Activated naive CD8-positive, alpha-beta T cell (primary cell): ENCODE measurements around the gene XPNPEP1.
A peak's percentile ranks its signal among the peaks of the same experiment; 100 is the strongest.

Source experiments
- H3K27ac Mint-ChIP-seq: one replicate; pipeline ENCODE4 v1.8.0; 2021; ENCODE audit warnings: mixed read lengths
- H3K27me3 Mint-ChIP-seq: one replicate; pipeline ENCODE4 v1.8.0; 2021; ENCODE audit warnings: mixed read lengths
- H3K36me3 Mint-ChIP-seq: one replicate; pipeline ENCODE4 v1.8.0; 2021; ENCODE audit warnings: mixed read lengths
- H3K4me1 Mint-ChIP-seq: one replicate; pipeline ENCODE4 v1.8.0; 2021; ENCODE audit warnings: low read depth, mixed read lengths
- H3K4me3 Mint-ChIP-seq: one replicate; pipeline ENCODE4 v1.8.0; 2021; ENCODE audit warnings: mild to moderate bottlenecking, mixed read lengths
- H3K9me3 Mint-ChIP-seq: one replicate; pipeline ENCODE4 v1.8.0; 2021; ENCODE audit warnings: low read depth, mixed read lengths

The XPNPEP1 gene

GRCh38 chr10:109958059-109958458, 34.7 kb upstream of the XPNPEP1 start:
- H3K4me1 Mint-ChIP-seq, result peaks cover 17% of the 10 kb centered on the region
- no peak overlapping the region for H3K27ac Mint-ChIP-seq
- no peaks in the 10 kb centered on the region for H3K9me3 Mint-ChIP-seq
- no peaks in the 10 kb centered on the region for H3K36me3 Mint-ChIP-seq
- H3K4me3 Mint-ChIP-seq, result no peak overlapping the region
- no peaks in the 10 kb centered on the region for H3K27me3 Mint-ChIP-seq

- H3K27ac Mint-ChIP-seq, result no peak overlapping the region
- H3K27me3 Mint-ChIP-seq, result no peaks in the 10 kb centered on the region
- H3K4me1 Mint-ChIP-seq, result peaks cover 17% of the 10 kb centered on the region
- no peak overlapping the region for H3K4me3 Mint-ChIP-seq
- no peaks in the 10 kb centered on the region for H3K9me3 Mint-ChIP-seq
- H3K36me3 Mint-ChIP-seq, result no peaks in the 10 kb centered on the region
Measured at GRCh38 chr10:109957092-109957797, 33.9 kb upstream of the XPNPEP1 start.

DNA sequence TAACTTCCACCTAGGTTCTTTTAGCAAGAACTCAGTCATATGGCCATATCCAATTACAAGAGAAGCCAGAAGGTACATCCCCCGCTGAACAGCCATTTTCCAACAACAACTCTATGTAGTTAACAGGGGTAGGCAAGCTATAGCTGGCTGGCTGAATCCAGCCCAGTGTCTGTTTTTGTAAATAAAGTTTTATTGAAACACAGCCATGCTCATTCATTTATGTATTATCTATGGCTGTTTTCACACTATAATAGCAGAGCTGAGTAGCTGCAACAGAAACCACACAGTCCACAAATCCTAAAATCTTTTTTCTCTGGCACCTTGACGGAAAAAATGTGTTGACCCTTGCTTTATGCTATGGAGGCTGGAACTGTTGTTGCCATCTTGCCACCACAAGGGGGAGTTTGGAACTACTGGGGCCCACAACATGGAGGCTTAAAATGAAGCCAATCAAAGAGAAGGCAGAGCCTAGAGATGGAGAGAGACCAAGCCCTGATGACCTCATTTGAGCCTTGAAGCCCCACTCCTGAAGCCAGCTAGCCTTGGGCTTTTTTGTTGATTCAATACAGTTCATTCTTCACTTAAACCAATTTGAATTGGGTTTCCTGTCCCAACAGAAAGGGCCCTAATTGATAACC, 33.3 kb upstream of the XPNPEP1 start:
- peaks cover 17% of the 10 kb centered on the region for H3K4me1 Mint-ChIP-seq
- H3K27ac Mint-ChIP-seq, result no peak overlapping the region
- no peaks in the 10 kb centered on the region for H3K9me3 Mint-ChIP-seq
- no peaks in the 10 kb centered on the region for H3K36me3 Mint-ChIP-seq
- no peak overlapping the region for H3K4me3 Mint-ChIP-seq
- H3K27me3 Mint-ChIP-seq, result no peaks in the 10 kb centered on the region

GRCh38 chr10:109953766-109954165, 30.5 kb upstream of the XPNPEP1 start:
- Mint-ChIP-seq H3K27me3 (no peaks in the 10 kb centered on the region), H3K4me1 (peaks cover 17% of the 10 kb centered on the region), H3K36me3 (no peaks in the 10 kb centered on the region), H3K9me3 (no peaks in the 10 kb centered on the region), H3K4me3 (no peak overlapping the region), H3K27ac (no peak overlapping the region)

- Mint-ChIP-seq H3K27ac (no peak overlapping the region), H3K4me1 (peaks cover 17% of the 10 kb centered on the region), H3K36me3 (no peaks in the 10 kb centered on the region), H3K4me3 (no peak overlapping the region), H3K27me3 (no peaks in the 10 kb centered on the region), H3K9me3 (no peaks in the 10 kb centered on the region)
Measured at GRCh38 chr10:109952526-109952925, 29.2 kb upstream of the XPNPEP1 start.

- H3K36me3 Mint-ChIP-seq, result no peaks in the 10 kb centered on the region
- no peak overlapping the region for H3K27ac Mint-ChIP-seq
- peaks cover 1% of the 10 kb centered on the region for H3K4me1 Mint-ChIP-seq
- no peak overlapping the region for H3K4me3 Mint-ChIP-seq
- H3K27me3 Mint-ChIP-seq, result no peaks in the 10 kb centered on the region
- no peaks in the 10 kb centered on the region for H3K9me3 Mint-ChIP-seq
Measured at GRCh38 chr10:109947111-109947920, 24.0 kb upstream of the XPNPEP1 start.

DNA sequence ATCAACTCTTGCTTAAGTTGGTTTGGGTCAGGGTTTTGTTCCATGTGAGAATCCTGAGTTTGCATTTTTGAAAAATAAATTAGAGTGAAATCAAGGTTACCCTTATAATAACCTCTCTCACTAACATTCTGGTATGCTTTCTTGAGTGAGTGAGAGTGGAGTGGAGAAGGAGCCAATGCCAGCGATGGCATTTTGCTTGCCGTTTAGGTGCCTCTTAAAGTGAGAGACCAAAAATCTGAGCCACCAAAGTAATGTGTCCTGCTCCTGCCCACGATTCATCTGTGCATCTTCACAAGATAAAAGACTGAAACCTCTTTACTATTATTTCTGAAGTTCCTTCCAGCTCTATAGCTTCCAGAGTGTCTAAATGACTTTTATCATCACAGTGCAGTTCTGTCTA, 23.4 kb upstream of the XPNPEP1 start:
- no peaks in the 10 kb centered on the region for H3K9me3 Mint-ChIP-seq
- H3K27me3 Mint-ChIP-seq, result no peaks in the 10 kb centered on the region
- H3K36me3 Mint-ChIP-seq, result no peaks in the 10 kb centered on the region
- no peak overlapping the region for H3K27ac Mint-ChIP-seq
- H3K4me1 Mint-ChIP-seq, result peaks cover 1% of the 10 kb centered on the region
- no peak overlapping the region for H3K4me3 Mint-ChIP-seq

- Mint-ChIP-seq H3K27me3 (no peaks in the 10 kb centered on the region), H3K9me3 (no peaks in the 10 kb centered on the region), H3K4me3 (no peak overlapping the region), H3K4me1 (peaks cover 3% of the 10 kb centered on the region), H3K36me3 (no peaks in the 10 kb centered on the region), H3K27ac (no peak overlapping the region)
Measured at GRCh38 chr10:109945473-109946177, 22.3 kb upstream of the XPNPEP1 start.

DNA sequence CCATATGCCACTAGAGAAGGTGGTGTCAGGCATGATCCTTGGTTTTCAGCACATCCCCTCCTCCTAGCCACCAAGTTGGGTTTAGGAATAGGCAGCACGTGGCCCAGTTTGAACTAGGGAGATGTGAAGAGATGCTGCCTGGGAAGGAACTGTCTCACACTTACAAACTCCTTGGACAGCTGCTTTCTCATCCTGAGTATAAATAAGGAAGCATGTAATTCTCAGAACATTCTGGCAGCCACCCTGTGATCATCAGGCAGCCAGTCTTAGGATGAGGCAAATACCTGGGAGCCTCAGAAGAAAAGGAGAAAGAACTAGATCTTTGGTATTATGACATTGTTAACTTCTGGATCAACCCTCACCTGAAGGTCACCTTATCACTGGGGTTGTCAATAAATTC, 21.3 kb upstream of the XPNPEP1 start:
- H3K4me3 Mint-ChIP-seq, result no peak overlapping the region
- no peaks in the 10 kb centered on the region for H3K27me3 Mint-ChIP-seq
- no peaks in the 10 kb centered on the region for H3K9me3 Mint-ChIP-seq
- H3K4me1 Mint-ChIP-seq, result peaks cover 6% of the 10 kb centered on the region
- no peaks in the 10 kb centered on the region for H3K36me3 Mint-ChIP-seq
- no peak overlapping the region for H3K27ac Mint-ChIP-seq

DNA sequence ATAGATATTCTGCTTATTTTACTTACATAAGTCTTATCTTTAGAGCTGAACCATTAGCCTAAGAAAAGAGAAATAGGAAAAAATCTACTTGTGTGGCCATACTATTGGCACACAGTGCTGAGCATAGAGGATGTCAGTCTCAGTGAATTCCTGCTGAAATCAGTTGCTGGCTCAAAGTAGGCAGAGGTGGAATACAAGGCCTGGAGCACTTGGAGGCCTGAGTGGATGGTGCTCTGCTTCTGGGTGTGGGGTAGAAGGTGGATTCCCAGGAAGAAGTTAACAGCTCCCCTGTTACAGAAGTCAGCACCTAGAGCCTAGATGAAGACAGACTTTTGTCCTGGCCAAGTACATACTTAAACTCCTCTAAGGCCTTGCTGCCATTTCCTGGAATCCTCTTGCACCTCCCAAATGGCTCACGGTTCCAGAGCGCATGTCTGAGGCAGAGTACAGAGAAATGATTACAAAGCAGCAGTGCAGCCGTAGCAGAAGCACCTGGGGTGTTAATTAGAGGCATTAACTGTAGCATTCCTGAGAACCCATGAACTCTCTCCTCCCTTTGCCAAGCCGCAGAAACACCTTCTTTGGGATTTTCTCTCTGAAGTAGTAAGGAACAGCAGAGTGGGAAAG, 18.0 kb upstream of the XPNPEP1 start:
- Mint-ChIP-seq H3K27me3 (no peaks in the 10 kb centered on the region), H3K27ac (no peak overlapping the region), H3K4me1 (peaks cover 37% of the 10 kb centered on the region), H3K9me3 (no peaks in the 10 kb centered on the region), H3K4me3 (no peak overlapping the region), H3K36me3 (no peaks in the 10 kb centered on the region)

- Mint-ChIP-seq H3K4me1 (peaks cover 43% of the 10 kb centered on the region), H3K27ac (no peak overlapping the region), H3K9me3 (no peaks in the 10 kb centered on the region), H3K4me3 (no peak overlapping the region), H3K27me3 (no peaks in the 10 kb centered on the region), H3K36me3 (no peaks in the 10 kb centered on the region)
Measured at GRCh38 chr10:109940553-109940952, 17.2 kb upstream of the XPNPEP1 start.

DNA sequence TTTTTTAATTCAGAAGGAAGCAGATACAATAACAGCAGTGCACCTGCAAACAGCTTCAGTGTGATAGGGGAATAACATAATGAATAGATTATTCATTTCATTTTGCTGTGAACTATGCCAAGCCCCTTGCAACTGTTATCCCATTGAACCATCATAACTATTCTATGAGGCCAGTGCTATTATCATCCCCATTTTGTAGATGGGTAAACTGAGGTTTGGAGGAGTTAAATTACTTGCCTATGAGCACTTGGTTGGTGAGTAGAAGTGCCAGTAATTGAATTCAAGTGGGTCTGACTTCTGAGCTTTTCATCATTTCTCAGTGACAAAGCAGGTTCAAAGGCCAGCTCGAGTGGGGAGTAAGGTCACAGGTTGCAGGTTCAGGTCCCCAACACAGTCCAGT, 16.8 kb upstream of the XPNPEP1 start:
- Mint-ChIP-seq H3K27ac (no peak overlapping the region), H3K4me1 (peaks cover 47% of the 10 kb centered on the region), H3K27me3 (no peaks in the 10 kb centered on the region)

DNA sequence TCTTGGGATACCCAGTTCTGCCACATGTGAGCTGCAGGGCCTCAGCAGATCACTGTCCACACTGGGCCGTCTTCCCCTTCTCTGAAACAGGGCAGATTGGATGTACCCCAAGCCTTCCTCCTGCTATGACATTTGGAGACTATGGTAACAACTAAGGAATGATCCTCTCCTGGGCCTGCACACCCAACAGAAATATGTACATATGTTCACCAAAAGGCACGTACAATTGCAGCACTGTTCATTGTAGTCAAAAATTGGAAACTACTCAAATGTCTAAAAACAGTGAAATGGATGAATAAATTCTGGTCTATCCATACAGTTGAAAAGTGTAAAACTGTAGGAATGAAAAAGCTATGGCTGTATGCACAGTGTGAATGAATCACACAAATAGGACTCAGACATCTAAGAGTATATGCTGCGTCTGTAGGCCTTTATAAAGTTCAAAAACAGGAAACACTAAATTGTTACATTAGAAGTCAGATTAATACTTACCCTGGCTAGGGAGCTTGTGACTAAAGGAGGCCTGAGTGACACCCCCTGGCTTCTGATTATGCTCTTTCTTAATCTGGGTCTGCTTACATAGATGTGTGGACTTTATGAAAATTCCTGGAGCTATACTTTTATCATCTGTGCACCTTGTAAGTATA, 16.1 kb upstream of the XPNPEP1 start:
- H3K36me3 Mint-ChIP-seq, result no peaks in the 10 kb centered on the region
- no peak overlapping the region for H3K4me3 Mint-ChIP-seq
- no peaks in the 10 kb centered on the region for H3K9me3 Mint-ChIP-seq
- peak overlapping the region; percentile 73 for H3K27ac Mint-ChIP-seq
- peaks cover 54% of the 10 kb centered on the region for H3K4me1 Mint-ChIP-seq
- H3K27me3 Mint-ChIP-seq, result no peaks in the 10 kb centered on the region

More for the DNA sequence above, 16.8 kb upstream of the XPNPEP1 start:
- Mint-ChIP-seq H3K9me3 (no peaks in the 10 kb centered on the region), H3K36me3 (no peaks in the 10 kb centered on the region), H3K4me3 (no peak overlapping the region)

GRCh38 chr10:109937460-109938065, 14.3 kb upstream of the XPNPEP1 start:
- peaks cover 70% of the 10 kb centered on the region for H3K4me1 Mint-ChIP-seq
- H3K9me3 Mint-ChIP-seq, result no peaks in the 10 kb centered on the region
- no peaks in the 10 kb centered on the region for H3K36me3 Mint-ChIP-seq
- peak overlapping the region; percentile 46 for H3K27ac Mint-ChIP-seq
- H3K27me3 Mint-ChIP-seq, result no peaks in the 10 kb centered on the region
- no peak overlapping the region for H3K4me3 Mint-ChIP-seq
